Endometrial microvascular endothelial cells (primary cell): ENCODE data around the gene BACE2. TPM values are rescaled to one million over a fixed set of nuclear protein-coding genes. Genes with fewer than 3 reads are reported as not detected.
"Not testable (repeated sequence)": the region's sequence is repeated elsewhere in the genome, so short reads cannot be mapped to it uniquely, and the experiment has no call there.

ENCODE experiments used
- in situ Hi-C: cut with HindIII; loops from 2 replicates; pipeline ENCODE4 v1.10.0; 2017; ENCODE audit warnings: low sequenced_read_pairs, low pct_unique_long_range_greater_than_20kb; ENCODE audit errors: inconsistent ontology term
- total RNA-seq: library from RNA; depleted of rRNA; stranded (reverse); fragments of >200 nt; gene quantifications from one replicate; pipeline ENCODE4 v1.2.3, GENCODE V29; 2015; ENCODE audit errors: inconsistent ontology term

BACE2 gene
- total RNA-seq, 1 donor from 2014 or later, result 120 TPM

DNA sequence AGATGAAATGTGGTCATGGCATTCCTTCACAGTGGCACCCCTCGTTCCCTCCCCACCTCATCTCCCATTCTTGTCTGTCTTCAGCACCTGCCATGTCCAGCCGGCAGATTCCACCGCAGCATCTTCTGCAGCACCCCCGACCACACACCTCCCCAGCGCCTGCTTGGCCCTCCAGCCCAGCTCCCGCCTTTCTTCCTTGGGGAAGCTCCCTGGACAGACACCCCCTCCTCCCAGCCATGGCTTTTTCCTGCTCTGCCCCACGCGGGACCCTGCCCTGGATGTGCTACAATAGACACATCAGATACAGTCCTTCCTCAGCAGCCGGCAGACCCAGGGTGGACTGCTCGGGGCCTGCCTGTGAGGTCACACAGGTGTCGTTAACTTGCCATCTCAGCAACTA, 81.5 kb downstream of the BACE2 start:
- in situ Hi-C loops, result no loop called here

DNA sequence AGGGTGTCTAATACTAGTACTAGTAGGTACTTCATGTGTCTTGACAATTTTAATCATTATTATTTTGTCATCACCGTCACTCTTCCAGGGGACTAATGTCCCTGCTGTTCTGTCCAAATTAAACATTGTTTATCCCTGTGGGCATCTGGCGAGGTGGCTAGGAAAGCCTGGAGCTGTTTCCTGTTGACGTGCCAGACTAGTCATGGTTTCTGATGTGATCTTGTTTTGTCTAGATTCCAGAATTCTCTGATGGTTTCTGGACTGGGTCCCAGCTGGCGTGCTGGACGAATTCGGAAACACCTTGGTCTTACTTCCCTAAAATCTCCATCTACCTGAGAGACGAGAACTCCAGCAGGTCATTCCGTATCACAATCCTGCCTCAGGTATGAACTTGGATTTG, 82.6 kb downstream of the BACE2 start:
- in situ Hi-C loops, result no loop called here

DNA sequence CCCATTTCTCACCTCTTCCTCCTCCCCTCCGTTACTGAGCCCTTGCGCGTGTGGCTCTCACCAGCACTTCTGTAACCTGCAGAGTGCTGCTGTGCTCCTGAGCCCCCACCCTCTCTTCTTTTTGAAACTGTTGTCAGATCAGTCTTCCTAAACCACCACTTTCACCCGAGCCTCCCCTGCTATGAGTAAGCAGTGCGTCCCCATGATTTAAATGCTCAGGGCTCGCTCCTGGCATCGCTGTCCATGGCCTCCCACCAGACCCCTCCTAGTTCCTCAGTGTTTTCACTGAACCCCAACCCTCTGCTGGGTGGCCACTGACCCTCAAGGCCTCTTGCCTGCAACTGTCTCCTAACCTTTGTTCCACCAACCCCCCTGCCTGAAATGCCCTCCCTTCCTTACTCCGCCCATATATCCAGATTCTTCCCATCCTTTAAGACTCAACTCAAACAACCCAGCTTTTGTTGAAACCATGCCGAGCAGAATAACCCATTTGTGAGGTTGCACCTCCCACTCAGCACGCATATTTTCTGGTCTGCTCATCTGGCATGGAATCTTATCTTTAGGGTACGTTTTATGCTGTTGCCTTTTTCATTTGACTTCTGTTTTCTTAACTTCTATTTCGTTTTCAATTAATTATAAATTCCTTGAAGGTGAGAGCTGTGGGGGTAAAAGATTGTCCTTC, 84.1 kb downstream of the BACE2 start:
- in situ Hi-C loops, result no loop called here

DNA sequence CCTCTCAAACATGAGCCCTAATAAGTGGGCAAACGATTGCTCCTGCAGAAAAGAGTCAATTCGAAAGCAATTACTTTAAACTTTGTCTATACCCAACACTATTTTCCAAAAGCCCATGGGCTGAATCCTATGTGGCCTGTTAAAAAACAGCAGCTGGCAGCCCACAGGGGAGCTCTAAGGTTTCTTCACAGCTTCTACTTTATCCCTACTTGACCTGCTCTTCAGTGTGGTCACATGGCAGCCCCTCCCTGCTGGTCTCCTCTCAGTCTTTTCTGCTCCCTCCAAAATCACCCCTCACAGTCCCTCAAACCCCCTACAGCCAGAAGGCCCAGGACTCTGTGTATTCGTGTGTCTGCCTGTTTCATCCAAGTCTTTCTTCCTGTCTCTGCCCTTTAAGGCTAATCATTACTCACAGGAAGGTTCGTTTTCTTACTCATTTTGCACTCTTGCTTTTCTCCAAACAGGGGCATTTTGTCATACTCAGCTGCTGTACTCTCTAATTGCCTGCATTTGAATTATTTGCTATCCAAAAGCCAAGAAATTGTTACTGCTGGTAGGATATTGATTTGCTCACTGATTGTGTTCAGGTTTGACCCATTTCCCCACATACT, 86.2 kb downstream of the BACE2 start:
- in situ Hi-C loops, result no loop called here

DNA sequence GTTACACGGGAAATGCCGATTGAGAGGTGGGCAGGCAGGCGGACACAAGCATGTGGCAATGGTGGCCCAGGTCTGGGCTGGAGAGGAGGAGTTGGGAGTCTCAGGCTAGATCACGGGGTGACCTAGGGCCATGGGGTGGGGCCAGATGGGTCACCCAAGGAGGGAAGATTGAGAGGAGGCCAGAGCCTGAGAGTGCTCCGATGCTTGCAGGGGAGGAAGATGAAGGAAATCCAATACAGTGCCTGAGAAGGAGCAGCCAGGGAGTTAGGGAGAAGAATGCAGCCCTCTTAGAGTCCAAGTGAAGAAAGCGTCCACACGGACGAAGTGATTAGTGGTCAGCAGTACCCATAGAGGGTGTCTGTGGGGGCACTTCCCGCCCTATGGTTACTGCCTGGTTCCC, 87.2 kb downstream of the BACE2 start:
- in situ Hi-C loops, result no loop called here

DNA sequence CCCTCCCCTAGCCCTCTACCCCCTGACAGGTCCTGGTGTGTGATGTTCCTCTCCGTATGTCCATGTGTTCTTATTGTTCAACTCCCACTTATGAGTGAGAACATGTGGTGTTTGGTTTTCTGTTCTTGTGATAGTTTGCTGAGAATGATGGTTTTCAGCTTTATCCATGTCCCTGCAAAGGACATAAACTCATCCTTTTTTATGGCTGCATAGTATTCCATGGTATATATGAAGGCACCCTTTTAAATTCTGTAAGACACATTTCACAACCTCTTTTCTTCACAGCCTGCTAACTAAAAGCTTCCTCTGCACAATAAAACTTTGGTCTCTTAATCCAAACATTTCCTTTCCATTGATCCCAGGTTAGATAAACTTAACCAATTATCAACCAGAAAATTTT, 88.3 kb downstream of the BACE2 start:
- in situ Hi-C loops, result not testable (repeated sequence)

DNA sequence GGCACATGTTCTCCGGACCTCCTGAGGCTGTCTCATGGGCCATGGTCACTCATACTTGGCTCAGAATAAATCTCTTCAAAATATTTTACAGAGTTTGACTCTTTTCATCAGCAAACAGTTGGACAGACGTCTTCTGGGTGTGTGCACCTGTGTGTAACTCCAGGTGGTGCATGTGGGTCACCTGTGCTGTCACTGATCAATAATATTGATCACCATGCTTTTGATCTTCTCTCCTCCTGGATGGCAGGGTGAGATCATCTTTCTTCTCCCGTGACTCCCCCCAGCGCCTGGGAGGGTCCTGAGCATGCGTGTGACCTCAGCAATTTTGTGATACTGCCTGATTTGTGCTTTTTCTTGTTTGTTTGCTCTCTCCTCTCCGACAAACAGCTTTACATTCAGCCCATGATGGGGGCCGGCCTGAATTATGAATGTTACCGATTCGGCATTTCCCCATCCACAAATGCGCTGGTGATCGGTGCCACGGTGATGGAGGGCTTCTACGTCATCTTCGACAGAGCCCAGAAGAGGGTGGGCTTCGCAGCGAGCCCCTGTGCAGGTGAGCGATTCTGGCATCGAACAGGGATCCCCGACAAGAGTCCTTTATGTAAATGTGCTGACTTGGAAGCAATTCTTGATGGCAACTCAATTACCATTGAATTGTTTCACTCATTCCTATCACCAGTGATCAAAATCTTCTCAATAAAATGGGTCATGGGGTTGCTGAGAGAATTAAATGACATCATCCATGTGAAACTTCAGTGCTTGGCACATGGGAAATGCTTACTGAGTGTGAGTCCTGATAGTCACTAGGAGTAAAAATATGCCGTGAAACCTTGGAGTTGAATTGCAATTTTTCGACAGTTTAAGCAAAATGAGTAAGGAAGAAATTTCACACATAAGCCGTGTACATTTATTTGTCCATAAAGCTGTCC, 89.1 kb downstream of the BACE2 start:
- in situ Hi-C loops, result no loop called here

DNA sequence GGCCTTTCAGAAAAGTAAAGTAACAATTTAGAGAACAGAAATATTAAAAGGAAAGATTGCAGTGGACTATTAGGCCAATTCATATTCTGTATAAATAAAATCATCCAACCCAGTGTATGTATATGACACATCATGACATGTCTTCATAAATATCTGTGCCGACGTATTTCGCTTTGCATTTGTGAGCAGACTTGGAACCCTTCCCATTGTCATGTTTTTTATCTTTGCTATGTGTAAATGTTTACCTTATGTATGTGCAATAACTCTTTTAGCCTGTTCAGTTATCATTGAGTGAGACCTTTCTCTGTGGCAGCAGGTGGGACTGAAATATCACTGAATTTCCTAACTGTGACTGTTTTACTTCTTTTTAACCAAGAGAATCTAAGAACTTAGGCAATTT, 90.7 kb downstream of the BACE2 start:
- in situ Hi-C loops, result no loop called here

DNA sequence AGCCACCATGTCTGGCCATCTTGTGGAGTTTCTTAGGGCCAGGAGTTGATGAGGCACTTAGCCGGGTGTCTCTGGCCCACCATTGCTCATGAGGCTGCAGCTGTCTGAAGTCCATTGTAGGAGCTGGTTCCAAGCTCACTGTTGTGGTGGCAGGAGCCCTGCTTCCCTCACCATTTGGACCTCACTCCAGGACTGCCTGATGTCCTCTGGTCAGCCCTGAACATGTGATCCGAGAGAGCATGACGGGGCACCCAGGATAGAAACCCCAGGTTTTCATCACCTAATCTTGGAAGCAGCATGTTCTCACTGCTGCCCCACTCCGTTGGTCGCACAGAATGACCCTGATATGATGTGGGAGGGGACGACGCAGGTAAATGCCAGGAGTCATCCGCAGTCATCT, 92.5 kb downstream of the BACE2 start:
- in situ Hi-C loops, result no loop called here

DNA sequence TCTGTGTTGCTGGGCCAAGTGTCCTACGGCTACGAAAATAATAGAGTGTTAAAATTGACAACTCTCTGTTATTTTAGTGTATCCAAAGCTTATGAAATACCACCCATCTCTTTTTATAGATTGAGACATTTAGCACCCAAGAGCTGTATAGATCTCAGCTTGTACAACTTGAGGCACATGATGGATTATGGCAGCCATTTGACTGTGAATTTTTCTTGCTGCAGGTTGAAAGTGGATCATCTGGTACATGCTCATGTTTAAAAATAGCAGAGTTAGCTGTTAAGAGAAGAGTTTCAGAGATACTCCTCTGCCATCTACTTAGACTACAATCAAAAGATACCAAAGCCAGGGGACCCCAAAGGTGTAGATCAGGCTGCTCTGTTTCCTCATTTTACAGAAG, 99.4 kb downstream of the BACE2 start:
- in situ Hi-C loops, result no loop called here

DNA sequence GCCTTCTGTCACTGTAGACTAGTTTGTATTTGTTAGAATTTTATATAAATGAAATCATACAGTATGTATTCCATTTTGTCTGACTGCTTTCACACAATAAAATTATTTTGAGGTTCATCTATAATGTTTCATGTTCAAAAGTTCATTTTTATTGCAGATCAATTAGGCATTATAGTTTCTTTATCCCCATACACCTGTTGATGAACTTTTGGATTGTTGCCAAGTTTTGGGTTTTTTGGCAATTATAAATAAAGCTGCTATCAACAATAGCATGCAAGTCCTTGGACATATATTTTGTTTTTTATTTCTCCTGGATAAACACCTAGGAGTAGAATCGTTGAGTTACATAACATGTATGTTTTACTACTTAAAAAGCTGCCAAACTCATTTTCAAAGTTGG, 101.6 kb downstream of the BACE2 start:
- in situ Hi-C loops, result no loop called here

DNA sequence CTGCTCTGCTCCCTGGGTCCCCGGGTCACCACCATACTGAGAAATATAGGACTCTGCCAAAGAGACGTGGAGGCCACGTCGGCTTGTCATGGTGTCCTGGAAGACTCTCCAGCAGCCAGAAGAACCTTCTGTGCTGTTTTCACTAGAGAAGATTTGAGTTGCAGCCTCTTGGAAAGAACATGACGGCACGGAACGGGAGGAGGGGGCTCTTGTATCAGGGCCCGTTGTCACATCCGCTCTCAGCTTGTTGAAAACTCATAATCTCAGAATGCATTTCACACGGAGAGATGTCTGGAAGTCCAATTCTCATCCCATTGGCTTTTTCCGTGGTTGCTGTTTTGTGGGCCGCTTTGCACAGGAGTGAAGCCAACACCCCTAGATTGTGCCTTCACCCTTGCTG, 109.2 kb downstream of the BACE2 start:
- in situ Hi-C loops, result no loop called here

DNA sequence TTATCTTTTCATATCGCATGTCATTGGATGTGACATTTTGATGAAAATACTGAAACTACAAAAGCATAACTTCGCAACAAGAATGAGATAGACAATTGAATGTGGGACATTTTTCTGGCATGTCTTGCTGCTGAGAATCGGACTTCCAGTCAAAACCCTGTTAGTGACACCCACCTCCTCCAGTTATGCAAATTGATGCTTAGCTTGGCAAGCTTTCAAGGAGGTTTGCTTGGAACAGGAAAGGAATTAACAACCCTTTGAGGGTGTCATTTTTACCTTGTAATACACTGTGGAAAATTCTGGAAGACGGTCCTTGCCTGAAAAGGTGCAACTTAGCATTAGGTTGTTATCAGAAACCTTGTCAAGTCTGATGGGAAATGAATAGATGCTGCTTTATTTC, 109.9 kb downstream of the BACE2 start:
- in situ Hi-C loops, result no loop called here

DNA sequence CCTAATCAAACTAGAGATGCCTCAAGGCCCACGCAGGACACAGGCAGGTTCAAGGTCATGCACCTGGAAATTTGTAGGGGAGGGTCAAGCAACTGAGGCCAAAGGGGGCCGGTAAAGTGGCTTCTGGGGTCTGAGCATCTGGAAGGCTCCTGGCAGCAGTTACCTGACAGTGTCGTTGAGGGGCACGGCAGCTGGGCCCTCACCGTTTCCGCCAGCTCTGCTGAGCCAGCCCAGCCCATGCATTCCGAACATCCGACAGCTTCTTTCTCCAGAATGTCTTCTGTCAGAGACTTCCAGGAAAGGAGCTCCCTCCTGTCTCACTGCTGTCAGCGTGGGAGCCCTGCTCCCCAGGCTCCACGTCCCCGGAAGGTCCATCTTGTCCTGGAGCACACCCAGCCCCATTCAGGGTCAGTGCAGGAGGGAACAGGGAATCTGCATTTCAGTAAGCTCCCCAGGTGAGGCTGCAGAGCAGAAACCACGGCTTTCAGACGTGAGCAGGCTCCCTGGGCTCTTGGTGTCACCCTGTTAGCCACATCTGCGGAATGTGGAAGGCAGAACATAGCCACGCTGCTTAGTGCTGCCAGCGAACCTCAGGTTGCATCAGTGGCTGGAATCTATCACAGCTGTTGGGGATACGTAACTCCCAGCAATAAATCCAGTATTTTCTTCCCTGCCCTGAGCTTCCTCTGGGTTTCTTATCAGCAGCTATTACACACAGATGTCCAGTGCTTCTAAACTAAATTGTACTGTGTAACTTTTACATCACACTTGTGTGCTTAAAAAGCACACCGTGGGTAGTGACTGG, 112.4 kb downstream of the BACE2 start:
- in situ Hi-C loops, result no loop called here

DNA sequence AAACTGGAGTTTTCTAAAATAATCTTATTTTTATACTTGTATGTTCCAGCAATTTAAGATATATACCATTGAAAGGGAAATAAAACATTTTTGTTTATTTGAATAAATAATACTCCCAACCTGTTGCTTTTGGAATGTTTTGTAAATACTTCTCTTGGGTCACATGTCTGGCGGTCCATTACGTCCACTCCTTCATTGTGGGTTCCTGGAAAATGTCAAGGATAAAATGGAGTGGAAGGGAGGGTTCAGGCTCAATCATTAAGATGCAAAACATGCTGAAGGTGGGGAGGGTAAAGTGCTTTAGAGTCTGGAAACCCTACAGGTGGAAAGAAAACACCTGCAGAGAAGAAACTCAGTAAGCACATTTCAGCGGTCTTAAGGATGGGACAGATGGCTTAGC, 114.5 kb downstream of the BACE2 start:
- in situ Hi-C loops, result no loop called here

DNA sequence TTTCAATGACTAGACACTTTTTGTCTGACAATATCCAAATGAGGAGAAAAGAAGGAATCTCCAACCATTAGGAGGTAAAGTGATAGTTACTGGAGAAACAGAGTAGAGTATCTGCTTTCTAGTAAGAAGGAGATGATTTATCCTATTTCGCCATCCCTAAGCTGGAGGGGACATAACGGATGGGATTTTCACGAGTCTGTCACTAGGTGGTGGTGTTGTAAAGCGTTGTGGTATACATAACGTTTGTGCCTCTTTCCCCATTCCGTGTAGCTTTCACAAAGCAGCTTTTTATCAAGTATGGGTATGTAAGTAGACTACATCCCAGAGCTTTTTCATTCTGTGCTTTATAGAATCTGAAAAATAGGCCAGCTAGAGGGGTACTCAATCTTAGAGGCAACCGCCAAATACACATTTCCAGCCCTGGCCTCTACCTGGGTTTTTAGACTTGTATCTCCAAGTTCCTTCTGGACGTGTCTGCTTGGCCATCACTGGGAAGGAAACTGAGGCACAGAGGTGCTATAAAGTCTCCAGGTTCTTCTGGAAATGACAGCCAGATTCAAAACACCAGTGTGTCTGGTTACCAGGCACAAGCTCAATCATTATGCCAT, 115.4 kb downstream of the BACE2 start:
- in situ Hi-C loops, result no loop called here

DNA sequence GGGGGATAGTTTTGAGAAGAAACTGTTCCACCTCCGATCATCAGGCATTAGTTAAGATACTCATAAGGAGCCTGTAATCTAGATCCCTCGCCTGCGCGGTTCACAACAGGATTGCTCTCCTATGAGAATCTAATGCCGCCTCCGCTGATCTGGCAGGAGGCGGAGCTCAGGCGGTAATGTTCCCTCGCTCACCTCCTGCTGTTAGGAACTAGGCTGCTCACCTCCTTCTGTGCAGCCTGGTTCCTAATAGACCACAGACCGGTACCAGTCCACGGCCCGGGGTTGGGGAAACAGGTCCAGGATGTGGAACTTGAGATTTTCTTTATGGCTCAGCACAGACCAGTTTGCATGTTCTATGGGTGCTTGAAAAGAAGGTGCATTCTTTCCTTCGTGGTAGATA, 121.5 kb downstream of the BACE2 start:
- in situ Hi-C loops, result no loop called here

DNA sequence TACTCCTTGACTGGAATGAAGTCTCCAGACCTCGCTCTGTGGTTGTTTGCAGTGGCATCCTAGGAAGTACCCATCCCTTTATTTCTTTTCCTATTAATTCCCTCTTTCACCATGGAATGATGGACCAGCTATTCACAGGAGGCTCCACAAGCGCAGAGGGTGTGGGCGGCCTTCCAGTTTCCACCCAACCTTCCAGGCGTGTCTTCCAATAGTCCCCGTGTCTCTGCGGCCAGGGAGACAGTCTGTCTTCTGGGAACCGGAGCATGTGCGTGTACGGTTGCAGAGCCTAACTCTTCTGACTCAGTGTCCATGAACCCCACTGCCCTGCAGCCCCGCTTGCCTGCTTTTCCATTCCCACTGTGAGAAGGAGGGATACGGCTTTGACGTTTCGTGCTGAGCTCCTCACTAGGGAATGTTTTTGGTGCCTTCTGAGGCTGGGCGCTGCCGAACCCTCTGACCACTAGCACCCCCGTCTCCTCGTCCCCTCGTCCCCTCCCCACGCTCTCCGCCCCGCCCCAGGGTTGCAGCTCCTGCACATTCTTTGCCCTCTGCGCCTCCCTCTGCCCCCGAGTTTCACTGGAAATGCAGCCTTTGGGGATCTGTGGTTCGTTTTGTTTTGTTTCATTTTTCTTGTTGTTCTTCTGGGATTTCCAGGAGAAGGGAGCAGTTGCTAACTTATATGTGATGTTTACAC, 122.3 kb downstream of the BACE2 start:
- in situ Hi-C loops, result no loop called here
